ENCODE results near the gene HOXB5.

GRCh38 chr17:48578616-48579470, 14.7 kb downstream of the HOXB5 start:
- TF ChIP-seq CTCF (conservative IDR thresholded peaks at IDR 0.05; ENCODE audit: low read length): no peak
- no peak for TF ChIP-seq EZH2phosphoT487 (IDR thresholded peaks at IDR 0.05; ENCODE audit: borderline replicate concordance)

All from Loucy (cell line).